ENCODE results near the gene BNIP5.
"Not testable (repeated sequence)": the region's sequence is repeated elsewhere in the genome, so short reads cannot be mapped to it uniquely, and the experiment has no call there.

BNIP5 gene

DNA sequence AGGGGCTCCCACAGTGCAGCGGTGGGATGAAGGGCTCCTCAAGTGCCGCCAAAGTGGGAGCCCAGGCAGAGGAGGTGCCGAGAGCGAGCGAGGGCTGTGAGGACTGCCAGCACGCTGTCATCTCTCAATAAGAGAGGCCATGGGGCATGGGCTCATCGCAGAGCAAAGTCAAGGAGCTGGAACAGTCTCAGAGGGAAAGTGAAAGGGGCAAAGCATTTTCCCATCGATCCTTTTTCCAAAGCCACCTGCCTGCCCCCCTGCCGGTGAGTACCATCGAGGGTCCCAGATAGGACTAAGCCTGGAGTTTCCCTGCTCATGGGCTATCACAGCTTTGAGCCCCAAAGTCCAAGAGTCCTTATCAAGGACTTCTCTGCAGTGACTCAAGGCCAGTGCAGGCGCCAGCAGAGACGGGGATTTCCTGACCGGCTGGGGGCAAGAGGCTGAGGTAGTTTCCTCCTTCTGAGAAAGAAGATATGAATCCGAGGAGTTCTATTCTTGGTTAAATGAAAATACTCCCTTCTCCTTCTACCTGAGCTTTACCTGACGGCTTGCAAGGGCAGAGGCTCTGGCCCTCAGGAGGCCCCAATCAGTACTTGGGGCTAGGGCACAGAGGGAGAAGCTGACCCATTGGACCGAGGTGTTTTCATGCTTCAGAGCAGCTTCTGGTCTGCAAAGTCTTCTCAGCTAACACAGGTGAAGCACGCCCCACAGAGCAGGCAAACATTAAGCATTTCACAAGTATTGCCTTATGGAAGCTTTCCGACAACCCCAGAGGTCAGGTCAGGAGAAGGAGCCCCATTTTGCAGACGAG, 28.2 kb upstream of the BNIP5 start:
- DNase-seq: no peak

DNA sequence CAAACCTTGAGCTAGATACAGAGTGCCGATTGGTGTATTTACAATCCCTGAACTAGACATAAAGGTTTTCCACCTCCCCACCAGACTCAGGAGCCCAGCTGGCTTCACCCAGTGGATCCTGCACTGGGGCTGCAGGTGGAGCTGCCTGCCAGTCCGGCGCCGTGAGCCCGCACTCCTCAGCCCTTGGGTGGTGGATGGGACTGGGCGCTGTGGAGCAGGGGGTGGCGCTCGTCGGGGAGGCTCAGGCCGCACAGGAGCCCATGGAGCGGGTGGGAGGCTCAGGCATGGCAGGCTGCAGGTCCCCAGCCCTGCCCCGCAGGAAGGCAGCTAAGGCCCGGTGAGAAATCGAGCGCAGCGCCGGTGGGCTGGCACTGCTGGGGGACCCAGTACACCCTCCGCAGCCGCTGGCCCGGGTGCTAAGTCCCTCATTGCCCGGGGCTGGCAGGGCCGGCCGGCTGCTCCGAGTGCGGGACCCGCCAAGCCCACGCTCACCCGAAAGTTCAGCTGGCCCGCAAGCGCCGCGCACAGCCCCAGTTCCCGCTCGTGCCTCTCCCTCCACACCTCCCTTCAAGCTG, 27.5 kb upstream of the BNIP5 start:
- not testable (repeated sequence) for DNase-seq

DNA sequence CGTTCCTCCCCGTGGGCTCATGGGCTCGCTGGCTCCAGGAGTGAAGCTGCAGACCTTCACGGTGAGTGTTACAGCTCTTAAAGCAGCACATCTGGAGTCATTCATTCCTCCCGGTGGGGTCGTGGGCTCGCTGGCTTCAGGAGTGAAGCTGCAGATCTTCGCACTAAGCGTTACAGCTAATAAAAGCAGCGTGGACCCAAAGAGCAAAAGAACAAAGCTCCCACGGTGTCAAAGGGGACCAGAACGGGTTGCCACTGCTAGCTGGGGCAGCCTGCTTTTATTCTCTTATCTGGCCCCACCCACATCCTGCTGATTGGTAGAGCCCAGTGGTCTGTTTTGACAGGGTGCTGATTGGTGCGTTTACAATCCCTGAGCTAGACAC, 26.7 kb upstream of the BNIP5 start:
- not testable (repeated sequence) for DNase-seq

DNA sequence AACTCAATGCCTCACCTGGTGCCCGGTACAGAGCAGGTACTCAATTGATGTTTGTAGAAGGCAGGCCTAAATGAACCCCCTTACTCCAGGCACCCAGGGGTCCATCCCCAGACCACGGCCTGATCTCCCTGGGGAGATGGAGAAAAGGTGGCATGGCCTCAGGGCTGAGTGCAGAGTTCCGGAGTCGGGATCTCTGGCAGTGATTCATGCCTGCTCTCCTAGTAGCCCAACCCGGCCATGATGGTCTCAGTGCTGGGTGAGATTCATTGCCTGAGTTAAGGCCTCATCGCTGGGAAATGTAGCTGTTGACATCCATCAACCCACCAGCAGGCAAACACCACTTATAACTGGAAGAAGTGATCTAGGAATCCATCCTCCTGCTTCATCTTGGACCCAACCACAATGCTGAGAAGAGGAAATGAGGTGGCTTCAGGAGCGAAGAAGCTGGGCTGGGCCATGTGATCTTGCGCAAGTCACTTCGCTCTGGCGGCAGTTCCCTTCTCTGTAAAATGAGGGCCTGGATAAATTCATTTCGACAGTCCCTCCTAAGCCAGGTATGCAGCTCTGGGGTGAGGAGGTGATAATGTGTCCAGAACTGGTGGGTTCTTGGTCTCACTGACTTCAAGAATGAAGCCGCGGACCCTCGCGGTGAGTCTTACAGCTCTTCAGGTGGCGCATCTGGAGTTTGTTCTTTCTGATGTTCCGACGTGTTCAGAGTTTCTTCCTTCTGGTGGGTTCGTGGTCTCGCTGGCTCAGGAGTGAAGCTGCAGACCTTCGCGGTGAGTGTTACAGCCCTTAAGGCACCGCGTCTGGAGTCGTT, 26.1 kb upstream of the BNIP5 start:
- no peak for DNase-seq

DNA sequence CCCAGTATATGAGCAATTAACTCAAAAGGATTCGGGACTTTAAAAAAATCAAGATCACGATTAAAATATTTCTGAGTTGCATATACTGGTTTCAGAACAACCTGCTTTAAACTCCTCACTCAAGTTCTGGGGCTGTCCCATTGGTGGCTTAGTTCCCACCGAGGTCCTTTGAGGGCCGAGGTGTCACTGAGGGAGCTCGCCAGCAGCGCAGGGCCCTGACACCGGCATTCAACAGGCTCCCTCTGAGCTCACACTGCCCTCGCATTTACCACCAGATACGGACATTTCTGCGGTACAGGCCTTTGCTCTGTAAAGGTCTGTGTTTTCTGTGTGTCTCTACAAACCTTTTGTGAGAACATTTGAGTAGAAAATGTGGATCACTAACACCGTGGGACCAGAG, 24.4 kb upstream of the BNIP5 start:
- DNase-seq: no peak

DNA sequence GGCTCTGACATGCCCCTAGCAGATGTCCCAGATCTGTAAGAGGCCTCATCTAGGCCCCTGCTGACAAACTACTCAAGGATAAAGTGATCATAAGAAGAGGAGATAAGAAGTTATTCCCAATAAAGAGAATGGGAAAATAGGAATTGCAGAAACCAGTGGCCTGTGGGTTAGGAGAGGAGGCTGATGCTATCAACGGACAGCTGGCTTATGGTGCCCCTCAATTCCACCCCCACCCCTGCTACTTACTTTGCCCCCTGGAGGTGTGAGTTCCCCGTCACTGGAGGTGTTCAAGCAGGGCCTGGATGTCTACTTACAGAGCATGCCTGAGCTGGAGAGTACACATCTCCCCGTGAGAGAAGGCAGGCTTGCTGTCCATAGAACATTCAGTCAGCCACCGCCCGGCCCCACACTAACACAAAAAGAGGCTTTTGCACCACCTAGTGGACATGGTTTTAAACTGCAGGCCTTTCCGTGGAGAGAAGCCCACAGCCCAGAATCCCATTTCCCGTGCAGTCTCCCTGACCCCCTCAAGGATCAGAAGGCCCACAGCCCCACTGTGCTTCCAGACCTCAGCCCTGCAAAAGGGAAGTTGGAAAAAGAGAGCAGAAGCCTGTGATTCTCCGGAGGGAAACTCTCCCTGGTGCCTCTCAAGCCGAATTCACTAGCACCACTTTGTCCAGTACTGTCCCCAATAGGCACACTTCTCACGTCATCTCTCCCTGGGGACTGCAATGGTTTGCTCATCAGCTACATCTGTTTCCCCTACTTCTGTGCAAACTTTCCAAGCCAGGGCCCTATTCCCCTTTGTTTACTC, 23.8 kb upstream of the BNIP5 start:
- peak; percentile 29 for DNase-seq

DNA sequence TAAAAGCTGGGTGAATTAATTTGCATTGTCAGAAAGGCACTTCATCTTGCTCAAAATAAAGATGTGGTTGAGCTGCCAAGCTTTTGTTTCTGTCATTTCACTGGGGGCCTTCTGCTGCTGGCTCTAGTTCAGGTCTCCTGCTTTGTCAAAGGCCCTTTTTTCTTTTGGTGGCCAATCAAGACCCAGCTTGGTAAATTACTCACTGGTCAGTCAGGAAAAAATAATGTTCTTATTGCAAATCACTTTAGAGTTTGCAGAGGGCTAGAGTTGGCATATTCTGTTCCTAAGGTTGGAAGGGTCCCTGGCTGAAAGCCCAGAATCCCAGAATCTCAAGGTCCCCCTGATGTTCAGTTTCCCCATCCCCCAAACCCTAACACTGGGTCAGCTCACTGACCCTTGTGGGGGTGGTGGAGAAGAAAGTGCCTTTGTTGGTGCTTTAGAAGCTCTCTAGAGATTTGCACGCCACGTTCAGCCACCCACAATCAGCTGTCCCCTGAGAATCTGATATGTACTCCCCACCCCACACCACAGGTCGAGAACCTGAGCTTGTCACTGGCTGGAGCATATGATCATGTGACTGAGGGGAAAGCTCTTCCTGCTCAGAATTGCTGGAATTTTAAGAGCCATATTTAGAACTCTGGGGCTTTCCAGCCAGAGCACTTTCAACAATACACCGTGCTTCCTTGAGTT, 21.7 kb upstream of the BNIP5 start:
- DNase-seq: no peak

DNA sequence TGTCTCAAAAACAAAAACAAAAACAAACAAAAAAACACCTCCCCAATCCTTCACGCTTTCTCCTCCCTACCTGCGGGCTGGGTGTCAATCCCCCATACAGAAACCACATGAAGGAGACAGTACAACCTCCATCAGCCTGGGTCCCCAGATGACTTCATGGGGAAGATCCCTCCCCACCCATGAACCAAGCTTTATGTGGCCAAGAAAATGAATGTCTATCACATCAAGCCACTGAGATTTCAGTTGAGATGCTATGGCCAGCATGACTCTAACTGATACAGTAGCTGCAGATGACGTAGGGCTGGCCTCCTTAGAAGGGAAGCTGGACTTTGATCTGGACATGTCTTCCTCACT, 21.2 kb upstream of the BNIP5 start:
- DNase-seq: no peak

DNA sequence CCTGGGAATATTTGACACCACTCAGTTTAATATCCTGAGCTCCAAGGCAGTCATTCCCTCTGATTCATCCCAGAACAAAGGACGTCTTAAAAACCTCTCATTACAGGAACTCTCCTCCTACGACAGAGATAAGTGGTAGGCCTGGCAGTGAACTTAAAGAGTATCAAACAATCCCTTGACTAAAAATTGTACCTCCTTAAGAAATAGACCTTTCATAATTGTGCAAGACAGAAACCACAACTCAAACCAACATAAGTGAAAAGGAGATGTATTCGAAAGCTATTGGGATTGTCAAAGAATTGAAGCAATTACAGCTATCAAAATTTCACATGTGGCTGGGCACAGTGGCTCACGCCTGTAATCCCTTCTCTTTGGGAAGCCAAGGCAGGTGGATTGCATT, 19.1 kb upstream of the BNIP5 start:
- no peak for DNase-seq

DNA sequence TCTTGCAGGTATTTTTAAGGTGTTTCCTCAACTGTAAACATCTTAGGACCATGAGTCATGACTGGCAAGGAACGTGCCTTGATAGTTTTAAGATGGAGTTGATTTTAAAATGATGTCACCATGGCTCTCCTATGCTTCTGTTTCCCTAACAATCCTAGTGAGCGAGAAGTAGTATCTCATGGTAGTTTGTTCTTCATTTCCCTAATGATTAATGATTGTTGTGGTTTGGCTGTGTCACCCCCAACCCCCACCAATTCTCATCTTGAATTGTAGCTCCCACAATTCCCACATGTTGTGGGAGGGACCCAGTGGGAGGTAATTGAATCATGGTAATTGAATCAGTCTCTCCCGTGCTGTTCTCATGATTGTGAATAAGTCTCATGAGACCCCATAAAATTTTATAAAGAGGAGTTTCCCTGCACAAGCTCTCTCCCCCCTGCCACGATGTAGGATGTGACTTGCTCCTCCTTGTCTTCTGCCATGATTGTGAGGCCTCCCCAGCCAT, 16.8 kb upstream of the BNIP5 start:
- no peak for DNase-seq

DNA sequence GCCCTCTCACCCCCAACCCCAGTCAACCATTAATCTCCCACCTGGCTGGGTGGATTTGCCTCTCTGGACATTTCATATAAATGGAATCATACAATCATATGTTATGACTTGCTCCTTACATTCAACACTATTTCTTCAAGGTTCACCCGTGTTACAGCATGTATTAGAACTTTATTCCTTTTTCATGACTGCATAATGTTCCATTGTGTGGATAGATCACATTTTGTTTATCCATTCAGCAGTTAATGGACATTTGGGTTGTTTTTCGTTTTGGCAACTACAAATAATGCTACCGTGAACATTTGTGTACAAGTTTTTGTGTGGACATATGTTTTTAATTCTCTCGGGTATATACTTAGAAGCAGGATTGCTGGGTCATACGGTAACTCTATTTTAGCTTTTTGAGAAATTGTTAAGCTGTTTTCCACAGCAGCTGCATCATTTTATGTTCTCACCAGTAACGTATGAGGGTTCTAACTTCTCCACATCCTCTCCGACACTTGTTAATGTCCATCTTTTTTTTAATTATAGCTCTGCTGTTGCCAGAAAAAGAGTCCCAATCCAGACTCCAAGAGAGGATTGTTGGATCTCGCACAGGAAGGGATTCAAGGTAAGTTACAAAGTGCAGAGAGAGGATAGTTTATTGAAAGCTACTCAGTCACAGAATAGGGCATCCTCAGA, 15.9 kb upstream of the BNIP5 start:
- no peak for DNase-seq

DNA sequence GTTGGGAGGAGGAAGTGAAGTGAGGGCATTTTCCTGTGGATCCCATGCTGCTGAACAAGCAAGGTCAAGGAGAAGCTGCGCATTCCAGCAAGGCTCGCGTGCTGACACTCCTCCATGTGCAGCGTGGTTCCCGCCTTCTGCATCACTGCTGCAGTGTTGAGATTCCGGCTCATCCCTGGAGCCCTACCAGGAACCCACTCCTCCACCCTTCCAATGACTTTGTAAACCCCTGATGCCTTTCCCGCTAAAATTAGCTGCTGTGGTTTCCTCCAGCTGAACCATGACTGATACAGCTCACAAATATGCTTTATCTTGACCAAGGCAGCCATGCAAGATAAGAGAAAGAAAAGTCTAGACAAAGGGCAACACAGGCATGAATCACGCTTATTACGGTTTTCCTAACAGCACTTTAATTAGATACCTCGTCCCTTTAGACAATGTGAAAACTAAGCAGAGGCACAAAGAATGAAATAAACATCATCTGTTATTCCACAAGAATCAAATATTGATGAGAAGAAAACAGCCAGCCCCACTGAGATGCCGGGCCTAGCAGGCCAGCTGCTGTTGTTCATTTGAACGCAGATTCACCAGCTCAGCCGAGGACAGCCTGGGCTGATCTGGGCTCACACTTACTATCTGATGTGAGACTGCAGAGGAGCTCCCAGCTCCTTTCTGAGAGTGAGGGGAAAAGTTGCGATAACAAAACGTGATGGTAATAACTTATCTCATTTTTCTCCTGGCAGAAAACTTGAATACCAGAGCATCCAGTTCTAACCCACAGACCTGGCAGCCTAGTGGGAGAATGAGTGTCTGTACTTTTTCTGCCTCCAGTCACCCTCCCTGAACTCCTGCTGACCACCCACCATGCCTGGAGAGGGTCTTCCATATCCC, 14.2 kb upstream of the BNIP5 start:
- no peak for DNase-seq

DNA sequence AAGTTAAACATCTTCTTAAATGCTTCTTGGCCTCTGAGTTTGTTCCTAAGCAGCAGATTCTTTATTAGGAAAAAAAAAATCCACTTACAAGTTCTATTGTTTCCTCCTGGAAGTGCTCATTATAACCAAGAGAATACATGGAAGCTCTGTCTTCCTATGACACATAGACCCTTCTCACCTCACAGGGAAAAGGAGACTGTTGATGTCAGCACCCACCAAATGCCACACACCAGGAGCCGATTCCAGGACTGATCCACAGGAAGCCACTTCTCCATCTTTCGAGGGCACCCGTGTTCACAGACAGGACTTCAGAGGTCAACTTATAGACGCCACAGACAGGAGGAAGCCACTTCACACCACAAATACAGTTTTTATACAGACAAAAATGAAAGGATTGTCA, 13.4 kb upstream of the BNIP5 start:
- no peak for DNase-seq

DNA sequence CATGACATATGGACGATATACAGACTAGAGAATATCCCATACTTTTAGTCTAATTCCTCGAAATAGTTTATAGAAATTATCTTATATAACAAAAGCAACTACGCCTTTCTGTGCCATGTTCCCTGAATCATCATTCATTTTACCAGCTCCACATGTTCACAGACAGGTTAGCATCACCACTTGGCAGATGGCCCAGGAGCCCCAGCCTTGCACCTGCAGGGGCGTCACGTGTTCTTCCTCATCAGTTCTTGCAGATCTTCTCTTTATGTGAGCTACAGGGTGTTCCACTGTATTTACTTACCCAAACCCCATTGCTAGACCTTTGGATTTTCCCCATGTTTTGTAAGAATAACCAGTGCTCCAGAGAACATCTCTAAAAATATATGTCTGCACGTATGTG, 12.6 kb upstream of the BNIP5 start:
- DNase-seq: peak; percentile 76

DNA sequence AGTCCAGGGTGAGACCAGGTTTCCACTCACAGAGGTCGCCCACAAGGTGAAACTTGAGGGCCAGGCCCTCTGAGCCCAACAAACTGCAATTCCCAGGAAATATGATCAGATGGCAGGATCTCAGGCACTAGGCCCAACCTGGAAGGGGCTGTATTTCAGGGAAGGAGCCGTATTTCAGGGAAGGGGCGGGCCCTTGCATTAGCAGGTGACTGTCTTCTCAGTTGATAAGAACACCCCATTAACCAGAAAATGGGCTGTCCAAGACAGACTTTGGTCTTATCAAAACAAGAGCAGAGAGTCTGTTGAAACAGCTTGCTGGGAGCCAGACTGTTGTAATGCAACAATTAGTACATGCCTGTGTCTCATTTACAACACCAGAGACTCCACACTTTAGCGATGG, 10.9 kb upstream of the BNIP5 start:
- DNase-seq: no peak

DNA sequence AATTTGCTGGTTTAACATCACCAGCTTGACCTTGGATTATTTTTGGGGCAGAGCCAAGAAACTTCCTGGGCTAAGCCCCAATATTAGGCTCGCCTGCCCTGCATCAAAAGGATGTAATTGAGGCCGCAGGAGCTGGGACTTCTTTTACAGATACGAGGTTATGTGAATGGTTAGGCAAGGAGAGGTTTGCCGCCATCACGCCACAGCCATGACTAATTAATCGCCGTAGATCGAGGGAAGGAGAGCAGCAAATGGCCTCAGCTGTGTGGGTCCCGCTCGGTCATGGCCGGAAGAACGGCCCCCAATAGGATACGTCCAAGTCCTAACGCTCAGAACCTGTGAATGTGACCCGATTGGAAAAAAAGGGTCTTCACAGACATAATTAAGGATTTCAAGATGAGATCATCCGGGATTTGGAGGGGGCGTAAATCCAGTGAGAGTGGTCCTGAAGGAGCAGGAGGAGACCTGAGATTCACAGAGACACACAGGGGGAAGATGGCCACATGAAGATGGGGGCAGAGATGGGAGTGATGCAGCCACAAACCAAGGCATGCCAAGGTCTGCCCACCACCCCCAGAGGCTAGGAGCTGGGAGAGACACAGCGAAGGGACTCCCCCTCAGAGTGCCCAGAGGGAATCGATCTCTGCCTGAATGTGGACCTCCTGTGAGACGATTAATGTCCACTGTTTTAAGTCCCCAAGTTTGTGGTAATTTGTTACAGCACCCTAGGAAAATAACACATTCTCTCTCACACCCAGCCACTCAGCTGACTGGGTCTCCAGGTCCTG, 10.0 kb upstream of the BNIP5 start:
- DNase-seq: no peak

DNA sequence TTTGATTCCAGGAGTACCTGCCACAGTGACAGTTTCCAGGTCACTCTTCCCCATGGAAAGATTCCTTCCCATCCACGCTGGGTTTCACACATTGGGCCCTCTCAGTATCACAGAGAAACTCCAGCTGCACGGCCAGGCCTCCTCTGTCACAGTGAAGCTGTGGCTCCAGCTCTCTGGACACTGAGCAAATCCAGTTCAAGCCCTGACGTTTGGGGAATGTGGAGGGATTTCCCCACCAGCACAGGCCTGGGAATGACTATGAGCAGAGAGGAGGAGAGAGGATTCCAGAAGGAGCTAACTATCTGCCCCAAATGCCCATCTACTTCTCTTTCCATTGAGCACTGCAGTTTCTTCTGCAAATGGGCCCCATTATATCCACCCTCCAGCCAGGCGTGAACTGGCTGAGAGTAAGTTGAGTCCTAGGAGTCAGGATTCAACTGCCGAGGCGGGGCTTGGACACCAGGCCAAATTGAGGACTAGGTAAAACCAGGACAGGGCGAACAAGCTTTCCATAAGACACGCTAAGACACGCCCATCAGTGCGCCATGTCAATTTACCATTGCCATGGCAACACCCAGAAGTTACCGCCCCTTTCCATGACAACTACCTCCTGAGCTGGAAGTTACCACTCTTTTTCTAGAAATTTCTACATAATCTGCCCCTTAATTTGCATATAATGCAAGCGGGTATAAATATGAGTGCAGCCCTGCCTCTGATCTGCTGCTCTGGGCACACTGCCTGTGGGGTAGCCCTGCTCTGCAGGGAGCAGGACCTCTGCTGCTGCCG, 9.2 kb upstream of the BNIP5 start:
- no peak for DNase-seq

DNA sequence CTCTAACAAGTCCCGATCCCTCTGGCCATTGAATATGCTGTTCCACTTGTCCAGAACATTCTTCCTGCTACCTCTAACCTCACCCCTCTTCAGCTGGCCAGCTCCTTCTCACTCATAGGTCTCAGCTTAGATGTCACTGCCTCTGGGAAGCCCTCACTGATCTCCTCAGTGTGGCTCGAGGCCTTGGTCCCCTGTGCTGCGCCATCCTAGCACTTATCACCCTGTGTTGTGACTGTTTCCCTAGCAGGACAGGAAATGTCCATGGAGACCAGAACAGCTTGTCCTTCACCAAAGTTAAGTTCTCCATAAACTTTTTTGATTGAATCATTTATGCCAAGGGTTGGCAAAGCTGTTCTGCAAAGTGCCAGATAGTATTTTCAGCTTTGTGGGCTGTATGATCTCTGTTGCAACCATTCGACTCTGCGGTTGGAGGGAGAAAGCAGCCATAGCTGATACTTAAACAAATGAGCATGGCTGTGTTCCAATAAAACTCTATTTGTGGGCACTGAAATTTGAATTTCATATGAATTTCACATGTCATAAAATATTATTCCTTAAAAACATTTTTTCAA, 6.5 kb upstream of the BNIP5 start:
- no peak for DNase-seq

All from NCI-H187 treated with DMSO at 0.1 percent for 48 hours (cell line).